Left lobe of liver (tissue), 2 donors: ENCODE measurements around the gene CROCC2. TPM values are rescaled to one million over a fixed set of nuclear protein-coding genes. Genes with fewer than 3 reads are reported as not detected.

Experiments
- ATAC-seq: fragments of 200-7000 bp; cut with Tn5 transposase; one replicate; pipeline ENCODE4 v1.9.1; 2020; ENCODE audit warnings: mild to moderate bottlenecking, moderate library complexity
- DNase-seq: peaks from one replicate; pipeline ENCODE4 v3.0.0-alpha.2; 2020; ENCODE audit warnings: low spot score
- total RNA-seq: library from RNA; stranded (reverse); gene quantifications from one replicate; pipeline ENCODE4 v1.2.1, GENCODE V29; 2021
- donor health status: DM: no; HTN: no; CAD: no; lungs with moderate emphysema.
- donor health status: DM: no; HTN: yes; CAD: no.

Gene CROCC2
- 0.05 TPM for total RNA-seq

DNA sequence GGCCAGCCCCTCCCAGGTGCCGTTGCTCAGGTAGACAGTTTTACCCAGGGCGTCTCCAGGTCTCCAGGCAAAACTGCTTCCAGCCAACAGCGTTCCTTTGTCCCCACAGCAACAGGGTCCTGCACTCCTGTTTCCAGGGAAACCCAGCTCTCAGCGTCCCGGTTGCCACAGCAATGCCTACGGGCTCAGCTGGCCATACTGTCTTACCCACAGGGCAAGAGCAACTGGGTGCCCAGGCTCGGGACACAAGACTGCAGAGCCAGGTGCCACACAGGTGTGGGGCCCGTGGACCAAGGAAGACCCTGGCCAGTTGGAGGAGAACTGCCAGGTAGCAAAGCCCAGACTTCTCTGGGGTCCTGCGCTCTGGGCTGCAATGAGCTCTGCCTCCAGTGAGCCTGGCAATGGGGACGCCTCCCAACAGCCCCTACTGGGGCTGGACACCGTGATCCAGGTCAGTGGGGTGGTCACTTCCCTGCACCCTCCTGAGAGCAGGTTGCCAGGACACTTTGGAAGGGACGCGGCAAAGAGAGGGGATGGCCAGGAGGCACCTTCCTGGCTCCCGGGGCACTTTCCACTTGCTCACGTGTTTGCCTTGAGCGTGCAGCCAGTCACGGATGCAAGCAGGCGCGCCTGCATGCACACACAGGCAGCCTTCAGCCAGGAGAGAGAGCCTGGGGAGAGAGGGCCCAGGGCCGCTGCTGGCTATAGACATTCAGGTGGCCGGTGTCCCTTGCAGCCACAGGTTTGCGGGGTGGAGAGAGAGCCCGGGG, at the start of gene CROCC2:
TSS of gene CROCC2 (plus strand) at position 196 of the 770 bp plus-strand sequence. CDS start at position 374, 178 bp downstream.
- ATAC-seq (no peak), DNase-seq (no peak)

DNA sequence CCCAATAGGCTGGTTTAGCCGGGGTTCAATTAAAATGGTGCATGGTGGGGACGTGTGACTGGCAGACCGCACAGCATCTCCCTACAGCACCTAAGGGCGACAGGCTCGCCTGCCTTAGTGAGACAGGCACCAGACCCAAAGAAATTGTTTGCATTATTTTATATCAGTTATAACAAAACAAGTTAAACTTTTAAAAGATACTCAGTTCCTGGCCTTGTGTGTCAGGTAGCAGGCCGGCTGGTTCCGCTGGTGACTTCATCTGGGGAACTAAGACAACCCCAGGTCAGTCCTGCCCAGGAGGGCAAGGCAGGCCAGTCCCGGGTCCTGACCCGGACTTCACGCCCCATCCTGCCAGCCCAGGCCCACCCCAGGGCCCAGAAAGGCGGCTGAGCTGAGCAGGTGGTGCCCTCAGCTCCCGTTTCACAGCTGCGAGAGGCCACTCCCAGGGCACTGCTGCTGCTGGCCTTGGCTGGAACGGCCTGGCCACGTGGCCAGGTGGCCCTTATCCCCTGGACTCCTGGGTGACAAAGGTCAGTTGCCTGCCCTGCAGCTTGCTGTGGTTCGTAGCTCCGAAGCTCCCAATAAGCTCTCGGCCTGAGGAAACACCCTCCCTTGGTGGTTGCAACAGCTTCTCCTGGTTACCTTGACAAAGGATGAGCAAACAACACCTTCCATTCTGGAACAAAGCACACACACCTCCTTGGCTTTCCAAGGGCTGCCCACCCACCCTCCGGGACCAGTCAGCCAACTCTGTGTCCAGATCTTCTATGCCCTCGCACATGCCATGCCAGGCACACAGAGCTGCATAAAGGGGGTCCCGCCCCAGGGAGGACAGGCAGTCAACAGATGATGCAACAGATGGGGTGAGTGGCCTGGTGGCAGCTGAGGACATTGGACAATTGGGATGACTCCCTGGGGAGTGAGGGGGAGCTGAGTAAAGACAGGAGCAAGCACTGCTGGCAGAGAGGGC, 48.8 kb upstream of the CROCC2 start:
- ATAC-seq (peak; percentile 77), DNase-seq (peak; percentile 98)

DNA sequence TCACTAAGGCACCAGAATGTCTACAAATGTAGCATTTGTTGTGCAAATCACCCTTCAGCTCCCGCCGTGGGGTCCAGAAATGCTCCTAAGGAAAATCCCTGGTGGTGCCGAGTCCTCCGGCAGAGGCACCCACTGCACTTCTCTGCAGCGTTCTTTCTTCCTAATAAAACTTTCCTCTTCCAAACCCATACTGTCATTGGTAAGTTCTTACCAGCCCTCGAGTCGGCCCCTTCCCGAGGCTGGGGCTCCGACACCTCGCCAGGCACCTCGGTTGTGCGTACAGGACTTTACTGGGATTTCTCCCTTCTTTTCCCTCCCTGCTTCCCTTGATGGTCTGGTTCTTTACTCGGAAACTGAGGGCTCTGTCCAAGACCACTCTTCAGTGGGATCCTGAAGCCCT, 47.8 kb upstream of the CROCC2 start:
- DNase-seq (no peak), ATAC-seq (no peak)

DNA sequence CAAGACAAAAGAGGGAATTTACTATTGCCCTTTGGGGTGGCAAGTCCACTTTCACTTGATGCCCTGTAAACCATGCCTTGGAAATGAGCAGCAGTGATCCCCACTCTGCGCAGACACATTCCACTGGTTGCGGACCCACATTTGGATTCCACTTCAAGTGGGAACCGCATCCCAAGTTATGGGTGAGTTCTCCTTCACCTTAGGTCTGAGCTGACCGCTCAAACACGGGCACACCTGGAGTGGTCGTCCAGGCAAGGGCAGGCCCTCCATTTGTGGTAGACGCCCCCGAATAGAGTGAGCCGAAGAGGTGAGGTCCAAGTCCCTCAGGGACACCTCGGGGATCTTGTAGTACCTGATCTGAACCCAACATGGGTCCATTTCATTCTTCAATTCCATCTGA, 47.3 kb upstream of the CROCC2 start:
- no peak for ATAC-seq

DNA sequence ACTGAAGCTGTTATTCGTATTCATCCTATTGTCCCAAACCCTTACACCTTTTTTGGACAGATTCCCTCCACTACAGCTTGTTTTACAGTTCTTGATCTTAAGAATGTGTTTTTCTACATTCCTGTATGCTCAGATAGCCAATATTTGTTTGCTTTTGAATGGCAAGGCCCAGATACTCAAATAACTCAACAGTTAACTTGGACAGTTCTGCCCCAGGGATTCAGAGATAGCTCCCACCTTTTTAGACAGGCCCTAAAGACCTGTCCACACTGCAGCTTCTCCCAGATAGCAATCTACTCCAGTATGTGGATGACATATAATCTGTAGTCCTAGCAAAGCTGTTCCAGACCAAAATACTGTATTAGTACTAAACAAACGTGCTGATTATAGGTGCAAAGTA, 44.6 kb upstream of the CROCC2 start:
- DNase-seq (no peak), ATAC-seq (no peak)

More for the DNA sequence above, 47.3 kb upstream of the CROCC2 start:
- no peak for DNase-seq

DNA sequence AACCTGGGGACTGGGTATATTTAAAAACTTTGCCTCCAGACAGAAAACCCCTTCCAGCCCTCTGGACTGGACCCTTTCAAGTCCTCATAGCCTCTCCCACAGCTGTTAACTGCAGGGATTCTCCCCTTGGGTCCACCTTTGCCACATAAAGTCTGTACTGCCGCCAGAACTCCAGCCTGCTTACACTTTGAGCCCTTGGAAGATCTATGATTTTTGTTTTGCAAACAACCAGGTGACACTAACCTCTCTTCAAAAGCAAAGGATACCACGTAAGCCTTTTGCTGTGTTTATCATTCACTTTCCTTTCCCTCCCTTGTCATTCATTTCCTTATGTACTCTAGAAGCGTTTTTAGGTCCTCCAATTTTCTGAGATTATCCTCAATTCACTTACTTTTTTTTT, 41.7 kb upstream of the CROCC2 start:
- DNase-seq (peak; percentile 81), ATAC-seq (peak; percentile 58)

DNA sequence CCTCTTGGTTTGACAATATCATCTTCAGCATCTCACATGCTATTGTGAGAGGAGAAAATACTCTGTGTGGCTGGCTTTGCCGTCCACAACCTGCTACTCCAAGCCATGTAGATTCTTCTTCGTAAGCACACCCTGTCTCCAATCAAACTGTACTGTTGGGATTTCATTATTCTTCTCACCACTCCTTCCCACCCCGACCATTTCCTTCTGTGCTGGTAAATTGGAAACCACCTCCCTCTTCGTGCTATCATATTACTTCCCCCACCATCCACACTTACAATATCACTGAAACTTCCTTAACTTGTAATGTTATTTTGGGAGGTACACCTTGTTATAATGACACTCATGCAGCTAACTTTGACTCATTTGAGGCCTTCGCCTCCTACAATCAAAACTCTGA, 40.7 kb upstream of the CROCC2 start:
- ATAC-seq (no peak), DNase-seq (no peak)

DNA sequence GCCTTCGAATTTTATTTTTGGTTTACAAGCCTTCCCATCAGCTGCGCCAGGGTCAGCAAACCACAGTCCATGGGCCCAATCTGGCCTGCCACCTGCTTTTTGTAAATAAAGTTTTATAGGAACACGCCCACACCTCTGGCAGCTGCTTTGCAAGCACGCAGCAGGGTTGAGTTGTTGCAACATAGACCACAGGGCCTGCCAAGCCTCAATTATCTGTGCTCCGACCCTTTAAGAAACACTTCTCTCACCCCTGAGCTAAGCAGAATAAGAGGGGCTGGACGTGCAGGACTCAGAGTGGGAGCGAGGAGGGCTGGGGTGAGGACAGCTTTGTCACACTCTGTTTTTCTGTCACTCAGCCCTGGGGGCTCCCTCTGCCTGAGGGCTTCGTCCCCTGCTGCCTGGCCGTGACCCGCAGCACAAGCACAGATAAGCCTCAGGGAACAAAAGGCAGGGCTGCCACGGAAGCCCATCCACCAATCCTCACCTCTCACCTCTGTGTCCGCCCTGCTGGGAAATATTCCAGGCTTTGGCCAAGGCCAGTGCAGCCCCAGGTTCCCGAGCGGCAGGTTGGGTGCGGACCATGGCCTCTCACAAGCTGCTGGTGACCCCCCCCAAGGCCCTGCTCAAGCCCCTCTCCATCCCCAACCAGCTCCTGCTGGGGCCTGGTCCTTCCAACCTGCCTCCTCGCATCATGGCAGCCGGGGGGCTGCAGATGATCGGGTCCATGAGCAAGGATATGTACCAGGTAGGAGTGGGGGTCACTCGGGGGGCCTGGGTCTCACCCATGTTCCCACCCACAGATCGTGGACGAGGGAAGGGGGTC, 37.6 kb upstream of the CROCC2 start, which contains the start of gene AGXT:
TSS of gene AGXT (plus strand) at position 539 of the 823 bp plus-strand sequence. CDS start at position 581, 42 bp downstream.
- ATAC-seq (peak; percentile 58), DNase-seq (peak; percentile 95)

DNA sequence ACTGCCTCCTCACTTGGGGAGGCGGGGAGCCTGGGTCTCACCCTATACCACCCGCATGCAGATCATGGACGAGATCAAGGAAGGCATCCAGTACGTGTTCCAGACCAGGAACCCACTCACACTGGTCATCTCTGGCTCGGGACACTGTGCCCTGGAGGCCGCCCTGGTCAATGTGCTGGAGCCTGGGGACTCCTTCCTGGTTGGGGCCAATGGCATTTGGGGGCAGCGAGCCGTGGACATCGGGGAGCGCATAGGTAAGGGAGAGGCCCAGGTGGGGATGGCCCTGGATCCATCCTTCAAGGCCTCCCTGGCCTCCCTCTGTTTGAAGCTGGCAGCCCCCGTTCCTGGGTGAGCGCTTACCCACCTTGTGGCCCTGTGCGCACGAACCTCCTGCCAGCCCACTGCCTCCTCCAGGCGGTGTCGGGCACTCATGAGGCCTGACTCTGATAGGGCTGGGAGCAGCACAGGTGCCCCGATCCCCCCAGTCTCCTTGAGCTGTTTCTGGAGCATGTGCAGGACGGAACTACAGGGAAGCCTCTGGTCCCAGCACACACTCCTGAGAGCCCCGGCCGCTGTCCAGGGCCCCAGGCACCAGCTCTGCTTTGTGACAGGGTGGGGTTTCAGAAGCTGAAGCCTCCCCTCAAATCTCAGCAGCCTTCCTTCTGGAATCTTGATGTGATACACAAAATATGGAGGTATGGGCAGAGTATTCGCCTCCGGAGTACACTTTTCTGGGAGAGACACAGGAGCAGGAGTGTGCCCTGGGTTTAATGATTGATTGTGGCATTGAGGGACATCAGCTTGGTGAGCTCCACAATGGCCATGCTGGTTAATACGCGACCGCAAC, 36.8 kb upstream of the CROCC2 start:
- DNase-seq, result peak; percentile 48
- no peak for ATAC-seq

DNA sequence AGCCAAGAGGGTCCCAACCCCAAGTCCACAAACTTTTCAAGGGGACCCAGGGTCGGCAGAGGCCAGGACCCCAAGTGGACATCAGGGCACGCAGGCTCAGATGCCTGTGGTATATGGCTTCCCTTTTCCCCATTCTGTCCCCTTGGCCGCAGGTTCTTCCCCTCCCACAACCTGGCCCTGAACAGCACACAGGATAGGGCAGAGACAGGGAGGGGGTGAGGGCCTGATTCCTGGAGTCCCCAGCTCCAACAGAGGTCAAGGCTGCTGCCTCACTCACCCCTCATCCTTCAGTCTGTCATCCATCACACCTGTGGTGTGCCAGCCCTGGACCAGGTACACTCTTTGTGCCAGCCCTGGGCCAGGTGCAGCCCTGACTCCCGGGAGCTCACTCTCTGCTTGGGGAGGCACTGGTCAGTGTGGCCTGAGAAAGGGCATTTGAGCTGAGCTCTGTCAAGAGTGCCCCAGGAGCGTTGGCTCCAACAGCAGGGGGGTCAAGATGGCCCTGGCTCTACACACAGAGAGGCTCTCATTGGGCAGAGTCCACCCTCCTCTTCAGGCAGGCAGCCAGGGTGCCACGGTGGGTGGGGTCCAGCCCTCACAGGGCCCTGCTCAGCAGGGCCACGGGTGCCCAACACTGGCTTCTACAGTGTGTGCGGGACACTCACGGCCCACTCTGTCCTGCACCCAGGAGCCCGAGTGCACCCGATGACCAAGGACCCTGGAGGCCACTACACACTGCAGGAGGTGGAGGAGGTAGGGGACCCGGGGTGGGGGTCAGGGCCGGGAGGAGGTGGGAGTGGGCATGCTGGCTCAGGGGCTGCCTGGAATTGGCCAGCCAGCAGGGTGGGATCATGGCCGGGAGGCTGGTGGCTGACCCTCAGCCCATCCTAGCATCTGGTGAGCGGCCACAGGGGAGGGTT, 35.9 kb upstream of the CROCC2 start:
- DNase-seq, result peak; percentile 87
- ATAC-seq, result peak; percentile 31

DNA sequence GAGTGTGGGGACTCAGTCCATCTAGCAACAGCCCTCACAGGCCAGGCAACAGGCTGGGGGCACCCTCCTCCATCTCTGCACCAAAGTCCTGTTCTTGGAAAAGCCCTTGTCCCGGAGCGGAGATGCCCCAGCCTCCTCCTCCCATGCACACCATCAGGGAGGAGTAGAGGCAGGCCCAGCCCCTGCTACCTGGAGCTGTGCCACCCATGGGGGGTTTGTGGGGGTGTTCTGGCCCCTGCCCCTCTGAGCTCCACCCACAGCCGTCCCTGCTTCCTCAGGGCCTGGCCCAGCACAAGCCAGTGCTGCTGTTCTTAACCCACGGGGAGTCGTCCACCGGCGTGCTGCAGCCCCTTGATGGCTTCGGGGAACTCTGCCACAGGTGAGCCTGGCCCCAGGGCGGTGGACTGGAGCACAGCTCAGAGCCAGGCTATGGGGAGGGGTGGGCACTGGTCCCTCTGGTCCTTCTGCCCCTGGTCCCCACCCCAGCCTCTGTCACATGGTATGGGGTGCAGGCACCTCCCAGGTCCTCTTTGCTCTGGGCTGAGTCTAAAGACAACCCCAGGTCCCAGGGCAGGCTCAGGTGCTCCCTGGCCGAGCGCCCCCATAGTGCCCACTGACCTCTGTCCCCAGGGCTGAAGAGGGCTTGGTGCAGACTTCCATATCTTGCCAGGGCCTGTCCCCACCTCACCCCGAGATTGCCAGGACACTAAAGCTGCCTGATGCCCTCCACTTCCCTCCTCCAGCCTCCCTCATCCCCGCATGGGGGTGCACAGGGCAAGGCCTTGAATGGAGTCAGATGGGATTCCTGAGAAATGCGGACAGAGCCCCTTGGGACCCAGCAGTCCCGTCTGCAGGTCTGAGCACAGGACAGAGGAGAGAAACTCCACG, 34.8 kb upstream of the CROCC2 start:
- ATAC-seq (peak; percentile 4), DNase-seq (peak; percentile 78)

DNA sequence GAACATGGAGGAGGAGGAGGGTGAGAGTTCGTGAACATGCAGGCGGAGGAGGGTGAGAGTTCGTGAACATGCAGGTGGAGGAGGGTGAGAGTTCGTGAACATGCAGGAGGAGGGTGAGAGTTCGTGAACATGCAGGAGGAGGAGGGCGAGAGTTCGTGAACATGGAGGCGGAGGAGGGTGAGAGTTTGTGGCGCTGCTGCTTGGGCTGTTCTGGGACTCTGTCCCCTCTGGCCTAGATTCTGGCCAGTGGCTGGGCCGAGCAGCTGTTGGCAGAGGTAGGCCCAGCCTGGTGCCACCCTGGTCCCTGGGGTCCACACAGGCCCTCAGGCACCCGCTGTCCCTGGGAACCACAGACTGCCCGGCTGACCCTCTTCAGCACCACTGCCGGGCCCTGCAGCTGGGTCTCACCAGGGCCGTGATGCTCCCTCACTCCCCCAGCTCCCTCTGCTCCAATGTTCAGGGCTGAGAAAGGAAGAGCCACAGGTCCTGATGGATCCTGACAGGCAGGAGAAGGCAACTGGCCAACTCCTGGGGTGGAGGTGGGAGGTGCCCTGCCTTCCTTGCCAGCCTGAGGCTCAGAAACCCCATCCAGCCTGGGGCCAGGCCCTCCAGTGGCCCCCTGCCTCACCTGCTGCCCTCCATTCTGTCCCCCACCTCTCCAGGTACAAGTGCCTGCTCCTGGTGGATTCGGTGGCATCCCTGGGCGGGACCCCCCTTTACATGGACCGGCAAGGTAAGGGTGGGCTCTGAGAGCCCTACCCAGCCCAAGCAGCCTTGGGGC, 33.6 kb upstream of the CROCC2 start:
- DNase-seq (peak; percentile 68), ATAC-seq (no peak)

DNA sequence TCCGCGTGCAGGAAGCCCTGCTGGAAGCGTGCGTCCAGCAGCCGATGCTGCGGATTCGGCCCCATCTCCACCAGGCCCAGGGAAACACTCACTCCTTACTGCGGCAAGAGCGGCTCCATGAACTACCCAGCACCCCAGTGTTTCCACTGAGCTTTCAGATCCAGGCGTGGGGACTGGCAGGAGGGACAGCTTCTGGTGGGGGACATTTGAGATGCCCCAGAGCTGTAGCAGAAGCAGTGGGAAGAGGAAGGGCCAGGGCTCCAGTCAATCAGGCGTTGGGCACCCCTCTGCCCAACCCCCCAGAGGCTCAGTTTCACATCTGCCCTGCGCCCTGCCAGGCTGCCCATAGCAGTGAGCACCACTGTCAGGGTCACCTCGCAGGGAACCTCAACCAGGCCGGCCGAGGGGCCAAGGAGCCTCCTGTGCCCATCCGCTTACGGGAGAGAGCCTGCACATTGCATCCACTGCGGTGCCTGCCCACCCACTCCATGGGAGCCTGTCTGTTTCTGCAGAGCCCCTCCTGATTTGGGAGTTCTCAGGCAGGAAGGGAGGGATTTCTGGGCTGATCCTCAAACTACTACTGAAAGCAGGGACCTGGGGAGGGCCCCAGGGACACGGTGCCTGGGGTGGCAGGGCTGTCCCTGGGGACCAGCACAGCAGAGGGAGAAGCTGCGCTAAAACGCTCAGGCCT, 32.9 kb upstream of the CROCC2 start:
- DNase-seq, result peak; percentile 57
- no peak for ATAC-seq

DNA sequence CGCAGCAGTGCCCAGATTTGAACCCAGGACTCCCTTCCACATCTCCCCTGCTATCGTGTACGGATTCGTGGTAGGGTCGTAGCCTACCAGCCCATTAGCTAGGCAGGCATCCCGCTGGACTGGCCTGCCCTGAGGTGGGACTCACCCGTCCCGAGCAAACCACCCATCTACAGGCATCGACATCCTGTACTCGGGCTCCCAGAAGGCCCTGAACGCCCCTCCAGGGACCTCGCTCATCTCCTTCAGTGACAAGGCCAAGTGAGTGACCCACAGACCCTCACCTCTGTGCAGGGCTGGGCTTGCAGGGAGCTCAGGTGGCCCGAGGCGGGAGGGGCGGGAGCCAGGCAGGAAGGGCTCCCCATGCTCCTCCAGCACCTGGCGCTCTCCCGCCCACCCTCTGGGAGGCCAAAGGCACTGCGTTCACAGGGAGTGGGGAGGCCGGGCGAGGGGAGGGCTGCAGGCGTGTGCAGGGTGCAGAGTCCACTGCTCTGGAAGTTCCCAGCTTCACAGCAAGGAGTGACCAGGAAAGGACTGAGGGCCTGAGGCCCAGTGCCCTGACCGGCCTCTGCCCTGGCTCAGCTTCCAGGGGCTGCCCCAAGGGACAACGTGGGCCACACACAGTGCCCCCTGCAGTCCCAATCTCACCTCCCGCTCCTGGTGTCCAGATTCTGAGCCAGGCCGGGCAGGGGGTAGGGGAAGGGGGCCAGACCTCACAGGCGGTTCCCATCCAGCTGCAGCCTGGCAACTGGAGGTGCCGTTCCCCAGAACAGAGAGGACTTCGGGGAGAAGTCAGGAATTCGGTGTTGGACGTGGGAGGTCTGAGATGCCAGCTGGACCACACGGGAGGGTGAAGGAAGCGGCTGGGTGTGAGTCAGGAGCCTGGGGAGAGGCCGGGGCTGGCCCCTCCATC, 32.1 kb upstream of the CROCC2 start:
- ATAC-seq (peak; percentile 38), DNase-seq (peak; percentile 92)

DNA sequence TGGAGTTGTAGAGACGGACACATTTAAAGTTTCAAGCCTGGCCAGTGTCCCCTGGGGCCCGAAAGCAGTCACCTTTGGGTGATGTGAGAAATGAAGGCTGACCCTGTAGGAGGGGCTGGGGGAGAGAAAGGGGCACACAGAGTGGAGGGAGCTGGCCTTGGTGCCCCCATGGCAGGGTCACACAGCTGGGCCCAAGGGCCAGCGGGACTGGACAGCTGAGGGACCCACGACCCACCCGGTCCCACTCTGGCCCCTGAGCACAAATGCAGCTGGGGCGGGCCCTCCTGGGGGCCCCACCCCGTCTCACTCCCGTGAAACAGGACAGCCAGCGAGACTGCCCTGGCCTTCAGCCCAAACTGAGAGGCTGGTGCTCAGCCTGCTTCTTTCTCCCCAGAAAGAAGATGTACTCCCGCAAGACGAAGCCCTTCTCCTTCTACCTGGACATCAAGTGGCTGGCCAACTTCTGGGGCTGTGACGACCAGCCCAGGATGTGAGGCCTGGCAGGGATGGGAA, 31.4 kb upstream of the CROCC2 start:
- no peak for ATAC-seq
- peak; percentile 60 for DNase-seq
